HepG2 (cell line): ENCODE data around the gene SFI1. TPM values are rescaled to one million over a fixed set of nuclear protein-coding genes. Genes with fewer than 3 reads are reported as not detected.

Source experiments
- KLF16 ChIP-seq, 2 experiments: sonication (generic) in 1 of 2; formaldehyde crosslinking in 1 of 2; IDR thresholded peaks; 2 replicates each; pipeline versions ENCODE4 v1.6.1 to v1.8.0; 2016 to 2023; ENCODE audit warnings: missing genetic modification reagents in 2 of 2, missing compliant biosample characterization in 1 of 2
- NR2F6 ChIP-seq, 2 experiments: IDR thresholded peaks; 2 replicates each; pipeline ENCODE4 v1.6.1; 2016; ENCODE audit warnings: antibody characterized with exemption in 1 of 2, mild to moderate bottlenecking in 1 of 2
- TP53 ChIP-seq: sonication (generic); formaldehyde crosslinking; conservative IDR thresholded peaks from 2 replicates; pipeline ENCODE4 v1.4.0; 2020; ENCODE audit warnings: missing genetic modification reagents
- YEATS4 ChIP-seq: sonication (generic); formaldehyde crosslinking; IDR thresholded peaks from 2 replicates; pipeline ENCODE4 v1.4.0; 2020; ENCODE audit warnings: missing genetic modification reagents, borderline replicate concordance
- ZFX ChIP-seq: sonication (generic); formaldehyde crosslinking; IDR thresholded peaks from 2 replicates; pipeline ENCODE4 v1.4.0; 2020; ENCODE audit warnings: mild to moderate bottlenecking, low read depth, missing genetic modification reagents, moderate library complexity
- ZNF839 ChIP-seq: sonication (generic); formaldehyde crosslinking; IDR thresholded peaks from 2 replicates; pipeline ENCODE4 v1.4.0; 2020; ENCODE audit warnings: missing genetic modification reagents, mild to moderate bottlenecking, borderline replicate concordance
- polyA plus RNA-seq, 8 experiments: library from polyadenylated mRNA; depleted of rRNA in 3 of 8; stranded (reverse) in 7 of 8; unstranded in 1 of 8; fragments of >200 nt; fragmentation: Illumina TruSeq in 4 of 8; extraction: Trizol in 4 of 8; gene quantifications; 2 replicates each; pipeline versions ENCODE4 v1.2.1 to v1.2.3, GENCODE V29; 2011 to 2016; ENCODE audit warnings: low read depth in 4 of 8, missing spikeins in 1 of 8, mixed read lengths in 1 of 8; ENCODE audit not compliant: insufficient read depth in 1 of 8
- total RNA-seq, 5 experiments: library from RNA; depleted of rRNA; stranded (reverse); fragments of >200 nt; fragmentation: Illumina TruSeq; extraction: Trizol; gene quantifications; 2 replicates each; pipeline ENCODE4 v1.2.3, GENCODE V29; 2016; ENCODE audit warnings: low read depth in 1 of 5
- TF ChIP-seq, protein P1 (sequence below): sonication (generic); formaldehyde crosslinking; IDR thresholded peaks from 2 replicates; pipeline ENCODE4 v1.4.0; 2020; ENCODE audit warnings: missing genetic modification reagents
- TF ChIP-seq, protein P2 (sequence below): sonication (generic); formaldehyde crosslinking; IDR thresholded peaks from 2 replicates; pipeline ENCODE4 v1.5.0; 2020; ENCODE audit warnings: mild to moderate bottlenecking, missing genetic modification reagents, borderline replicate concordance
- TF ChIP-seq, protein P3 (sequence below): IDR thresholded peaks from 2 replicates; pipeline ENCODE4 v1.6.1; 2016
- TF ChIP-seq, protein P4 (sequence below): sonication (generic); formaldehyde crosslinking; IDR thresholded peaks from 2 replicates; pipeline ENCODE4 v1.5.1; 2020; ENCODE audit warnings: missing genetic modification reagents, mild to moderate bottlenecking, borderline replicate concordance
- TF ChIP-seq, protein P5 (sequence below): sonication (generic); formaldehyde crosslinking; IDR thresholded peaks from 2 replicates; pipeline ENCODE4 v1.4.0; 2020; ENCODE audit warnings: missing genetic modification reagents
- TF ChIP-seq, protein P6 (sequence below): IDR thresholded peaks from 2 replicates; pipeline ENCODE4 v1.6.1; 2016; ENCODE audit warnings: mild to moderate bottlenecking

The SFI1 gene
- total and polyA plus RNA-seq, 2 of the 13 experiments (the other 11 are each of a cell fraction or from before 2014, with no cell fraction given): 20.5 to 40.1 TPM

DNA sequence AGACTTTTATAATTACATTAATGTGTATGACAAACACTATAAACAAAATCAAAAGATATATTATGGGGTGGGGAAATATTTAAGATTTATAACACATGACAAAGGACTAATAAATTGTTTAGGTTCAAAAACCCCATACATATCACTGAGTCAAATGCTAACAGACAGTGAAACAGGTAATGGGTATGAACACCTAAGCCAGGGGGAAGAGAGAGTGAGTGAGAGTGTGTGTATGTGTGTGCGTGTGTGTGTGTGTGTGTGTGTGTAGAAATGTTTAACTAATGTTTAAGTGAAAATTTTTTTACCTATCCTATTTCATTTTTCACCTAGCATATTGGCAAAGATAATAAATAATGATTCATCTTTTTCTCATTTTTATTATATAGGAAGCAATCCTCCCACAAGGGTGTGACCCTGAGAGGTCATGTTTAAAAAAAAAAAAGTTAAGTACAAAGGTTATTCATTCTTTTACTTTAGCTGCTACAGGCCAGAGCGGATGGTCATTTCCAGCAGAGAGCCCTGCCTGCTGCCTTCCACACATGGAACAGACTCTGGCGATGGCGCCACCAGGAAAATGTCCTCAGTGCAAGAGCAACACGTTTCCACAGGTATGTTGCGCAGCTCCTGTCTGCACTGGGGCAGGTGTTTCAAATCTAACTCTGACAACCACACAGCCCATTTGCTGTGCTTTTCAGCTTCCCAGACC lies 92.8 kb downstream of the SFI1 start (continued):
- TF ChIP-seq, protein P1, sequence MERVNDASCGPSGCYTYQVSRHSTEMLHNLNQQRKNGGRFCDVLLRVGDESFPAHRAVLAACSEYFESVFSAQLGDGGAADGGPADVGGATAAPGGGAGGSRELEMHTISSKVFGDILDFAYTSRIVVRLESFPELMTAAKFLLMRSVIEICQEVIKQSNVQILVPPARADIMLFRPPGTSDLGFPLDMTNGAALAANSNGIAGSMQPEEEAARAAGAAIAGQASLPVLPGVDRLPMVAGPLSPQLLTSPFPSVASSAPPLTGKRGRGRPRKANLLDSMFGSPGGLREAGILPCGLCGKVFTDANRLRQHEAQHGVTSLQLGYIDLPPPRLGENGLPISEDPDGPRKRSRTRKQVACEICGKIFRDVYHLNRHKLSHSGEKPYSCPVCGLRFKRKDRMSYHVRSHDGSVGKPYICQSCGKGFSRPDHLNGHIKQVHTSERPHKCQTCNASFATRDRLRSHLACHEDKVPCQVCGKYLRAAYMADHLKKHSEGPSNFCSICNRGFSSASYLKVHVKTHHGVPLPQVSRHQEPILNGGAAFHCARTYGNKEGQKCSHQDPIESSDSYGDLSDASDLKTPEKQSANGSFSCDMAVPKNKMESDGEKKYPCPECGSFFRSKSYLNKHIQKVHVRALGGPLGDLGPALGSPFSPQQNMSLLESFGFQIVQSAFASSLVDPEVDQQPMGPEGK (CRISPR knock-in tag): no peak; the same call in 1 of the 2 replicates
- TF ChIP-seq TP53 (CRISPR knock-in tag): no peak
- TF ChIP-seq, protein P2, sequence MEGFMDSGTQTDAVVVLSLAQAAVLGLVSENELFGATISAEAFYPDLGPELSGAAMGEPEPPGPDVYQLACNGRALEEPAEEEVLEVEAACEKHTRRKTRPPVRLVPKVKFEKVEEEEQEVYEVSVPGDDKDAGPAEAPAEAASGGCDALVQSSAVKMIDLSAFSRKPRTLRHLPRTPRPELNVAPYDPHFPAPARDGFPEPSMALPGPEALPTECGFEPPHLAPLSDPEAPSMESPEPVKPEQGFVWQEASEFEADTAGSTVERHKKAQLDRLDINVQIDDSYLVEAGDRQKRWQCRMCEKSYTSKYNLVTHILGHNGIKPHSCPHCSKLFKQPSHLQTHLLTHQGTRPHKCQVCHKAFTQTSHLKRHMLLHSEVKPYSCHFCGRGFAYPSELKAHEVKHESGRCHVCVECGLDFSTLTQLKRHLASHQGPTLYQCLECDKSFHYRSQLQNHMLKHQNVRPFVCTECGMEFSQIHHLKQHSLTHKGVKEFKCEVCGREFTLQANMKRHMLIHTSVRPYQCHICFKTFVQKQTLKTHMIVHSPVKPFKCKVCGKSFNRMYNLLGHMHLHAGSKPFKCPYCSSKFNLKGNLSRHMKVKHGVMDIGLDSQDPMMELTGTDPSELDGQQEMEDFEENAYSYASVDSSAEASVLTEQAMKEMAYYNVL (CRISPR knock-in tag): 0 out of 2 replicates have a peak, but pooled peaks have one; percentile 35
- TF ChIP-seq NR2F6 (IDR thresholded peaks at IDR 0.05): peak; percentile 90
- TF ChIP-seq NR2F6 (CRISPR knock-in tag; IDR thresholded peaks at IDR 0.05): peak; percentile 94
- TF ChIP-seq YEATS4: peak; percentile 64; the same call in 1 of the 2 replicates
- peak in 1 of 2 experiments; percentile 53; a peak in 1 of 4 replicates for TF ChIP-seq KLF16 (CRISPR knock-in tag; IDR thresholded peaks at IDR 0.05)
- TF ChIP-seq, protein P3, sequence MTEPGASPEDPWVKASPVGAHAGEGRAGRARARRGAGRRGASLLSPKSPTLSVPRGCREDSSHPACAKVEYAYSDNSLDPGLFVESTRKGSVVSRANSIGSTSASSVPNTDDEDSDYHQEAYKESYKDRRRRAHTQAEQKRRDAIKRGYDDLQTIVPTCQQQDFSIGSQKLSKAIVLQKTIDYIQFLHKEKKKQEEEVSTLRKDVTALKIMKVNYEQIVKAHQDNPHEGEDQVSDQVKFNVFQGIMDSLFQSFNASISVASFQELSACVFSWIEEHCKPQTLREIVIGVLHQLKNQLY (CRISPR knock-in tag): 0 out of 2 replicates have a peak, but pooled peaks have one; percentile 16
- TF ChIP-seq ZNF839 (CRISPR knock-in tag): no peak
- TF ChIP-seq, protein P4, sequence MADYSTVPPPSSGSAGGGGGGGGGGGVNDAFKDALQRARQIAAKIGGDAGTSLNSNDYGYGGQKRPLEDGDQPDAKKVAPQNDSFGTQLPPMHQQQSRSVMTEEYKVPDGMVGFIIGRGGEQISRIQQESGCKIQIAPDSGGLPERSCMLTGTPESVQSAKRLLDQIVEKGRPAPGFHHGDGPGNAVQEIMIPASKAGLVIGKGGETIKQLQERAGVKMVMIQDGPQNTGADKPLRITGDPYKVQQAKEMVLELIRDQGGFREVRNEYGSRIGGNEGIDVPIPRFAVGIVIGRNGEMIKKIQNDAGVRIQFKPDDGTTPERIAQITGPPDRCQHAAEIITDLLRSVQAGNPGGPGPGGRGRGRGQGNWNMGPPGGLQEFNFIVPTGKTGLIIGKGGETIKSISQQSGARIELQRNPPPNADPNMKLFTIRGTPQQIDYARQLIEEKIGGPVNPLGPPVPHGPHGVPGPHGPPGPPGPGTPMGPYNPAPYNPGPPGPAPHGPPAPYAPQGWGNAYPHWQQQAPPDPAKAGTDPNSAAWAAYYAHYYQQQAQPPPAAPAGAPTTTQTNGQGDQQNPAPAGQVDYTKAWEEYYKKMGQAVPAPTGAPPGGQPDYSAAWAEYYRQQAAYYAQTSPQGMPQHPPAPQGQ (CRISPR knock-in tag): no peak
- TF ChIP-seq, protein P5, sequence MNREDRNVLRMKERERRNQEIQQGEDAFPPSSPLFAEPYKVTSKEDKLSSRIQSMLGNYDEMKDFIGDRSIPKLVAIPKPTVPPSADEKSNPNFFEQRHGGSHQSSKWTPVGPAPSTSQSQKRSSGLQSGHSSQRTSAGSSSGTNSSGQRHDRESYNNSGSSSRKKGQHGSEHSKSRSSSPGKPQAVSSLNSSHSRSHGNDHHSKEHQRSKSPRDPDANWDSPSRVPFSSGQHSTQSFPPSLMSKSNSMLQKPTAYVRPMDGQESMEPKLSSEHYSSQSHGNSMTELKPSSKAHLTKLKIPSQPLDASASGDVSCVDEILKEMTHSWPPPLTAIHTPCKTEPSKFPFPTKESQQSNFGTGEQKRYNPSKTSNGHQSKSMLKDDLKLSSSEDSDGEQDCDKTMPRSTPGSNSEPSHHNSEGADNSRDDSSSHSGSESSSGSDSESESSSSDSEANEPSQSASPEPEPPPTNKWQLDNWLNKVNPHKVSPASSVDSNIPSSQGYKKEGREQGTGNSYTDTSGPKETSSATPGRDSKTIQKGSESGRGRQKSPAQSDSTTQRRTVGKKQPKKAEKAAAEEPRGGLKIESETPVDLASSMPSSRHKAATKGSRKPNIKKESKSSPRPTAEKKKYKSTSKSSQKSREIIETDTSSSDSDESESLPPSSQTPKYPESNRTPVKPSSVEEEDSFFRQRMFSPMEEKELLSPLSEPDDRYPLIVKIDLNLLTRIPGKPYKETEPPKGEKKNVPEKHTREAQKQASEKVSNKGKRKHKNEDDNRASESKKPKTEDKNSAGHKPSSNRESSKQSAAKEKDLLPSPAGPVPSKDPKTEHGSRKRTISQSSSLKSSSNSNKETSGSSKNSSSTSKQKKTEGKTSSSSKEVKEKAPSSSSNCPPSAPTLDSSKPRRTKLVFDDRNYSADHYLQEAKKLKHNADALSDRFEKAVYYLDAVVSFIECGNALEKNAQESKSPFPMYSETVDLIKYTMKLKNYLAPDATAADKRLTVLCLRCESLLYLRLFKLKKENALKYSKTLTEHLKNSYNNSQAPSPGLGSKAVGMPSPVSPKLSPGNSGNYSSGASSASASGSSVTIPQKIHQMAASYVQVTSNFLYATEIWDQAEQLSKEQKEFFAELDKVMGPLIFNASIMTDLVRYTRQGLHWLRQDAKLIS (CRISPR knock-in tag): peak; percentile 60; the same call in 1 of the 2 replicates
- TF ChIP-seq ZFX: peak; percentile 68; the same call in 1 of the 2 replicates
- TF ChIP-seq, protein P6, sequence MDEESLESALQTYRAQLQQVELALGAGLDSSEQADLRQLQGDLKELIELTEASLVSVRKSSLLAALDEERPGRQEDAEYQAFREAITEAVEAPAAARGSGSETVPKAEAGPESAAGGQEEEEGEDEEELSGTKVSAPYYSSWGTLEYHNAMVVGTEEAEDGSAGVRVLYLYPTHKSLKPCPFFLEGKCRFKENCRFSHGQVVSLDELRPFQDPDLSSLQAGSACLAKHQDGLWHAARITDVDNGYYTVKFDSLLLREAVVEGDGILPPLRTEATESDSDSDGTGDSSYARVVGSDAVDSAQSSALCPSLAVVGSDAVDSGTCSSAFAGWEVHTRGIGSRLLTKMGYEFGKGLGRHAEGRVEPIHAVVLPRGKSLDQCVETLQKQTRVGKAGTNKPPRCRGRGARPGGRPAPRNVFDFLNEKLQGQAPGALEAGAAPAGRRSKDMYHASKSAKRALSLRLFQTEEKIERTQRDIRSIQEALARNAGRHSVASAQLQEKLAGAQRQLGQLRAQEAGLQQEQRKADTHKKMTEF (CRISPR knock-in tag): peak; percentile 53; the same call in 1 of the 2 replicates
